Mammary epithelial cell (primary cell): Measurements from ENCODE around the gene CTLA4.

ENCODE experiments used
- EZH2 ChIP-seq: IDR thresholded peaks from 2 replicates; pipeline ENCODE4 v1.6.1; 2012; ENCODE audit warnings: low read length, inconsistent platforms, borderline replicate concordance
- TF ChIP-seq, protein P1 (sequence below), 2 donors: IDR thresholded peaks in 1 of 2; conservative IDR thresholded peaks in 1 of 2; 2 replicates each; pipeline ENCODE4 v1.5.1; 2011 to 2012; ENCODE audit warnings: inconsistent platforms in 2 of 2, low read length in 2 of 2, mild to moderate bottlenecking in 2 of 2, control low read depth in 1 of 2, low read depth in 1 of 2; ENCODE audit not compliant: insufficient read depth in 1 of 2; ENCODE audit errors: extremely low read depth in 1 of 2

DNA sequence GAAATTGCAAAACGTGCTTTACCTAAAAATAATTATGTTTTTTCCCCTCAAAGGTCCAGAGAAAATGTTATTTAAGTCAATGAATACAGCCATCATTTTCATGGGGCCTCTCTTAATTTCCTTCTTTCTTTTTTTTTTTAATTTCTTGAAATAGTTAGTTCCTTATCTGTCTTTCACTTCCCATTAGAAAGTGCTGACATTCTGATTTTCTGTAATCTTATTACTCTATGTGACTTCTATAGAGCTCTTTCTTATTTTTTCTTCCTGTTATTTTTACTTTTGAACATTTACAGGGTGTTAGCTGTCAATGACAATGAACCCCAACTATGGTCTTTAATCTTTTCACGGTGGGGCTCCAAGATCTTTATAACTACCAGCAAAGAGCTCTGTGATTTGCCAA, 30.0 kb downstream of the CTLA4 start:
- TF ChIP-seq, protein P1, sequence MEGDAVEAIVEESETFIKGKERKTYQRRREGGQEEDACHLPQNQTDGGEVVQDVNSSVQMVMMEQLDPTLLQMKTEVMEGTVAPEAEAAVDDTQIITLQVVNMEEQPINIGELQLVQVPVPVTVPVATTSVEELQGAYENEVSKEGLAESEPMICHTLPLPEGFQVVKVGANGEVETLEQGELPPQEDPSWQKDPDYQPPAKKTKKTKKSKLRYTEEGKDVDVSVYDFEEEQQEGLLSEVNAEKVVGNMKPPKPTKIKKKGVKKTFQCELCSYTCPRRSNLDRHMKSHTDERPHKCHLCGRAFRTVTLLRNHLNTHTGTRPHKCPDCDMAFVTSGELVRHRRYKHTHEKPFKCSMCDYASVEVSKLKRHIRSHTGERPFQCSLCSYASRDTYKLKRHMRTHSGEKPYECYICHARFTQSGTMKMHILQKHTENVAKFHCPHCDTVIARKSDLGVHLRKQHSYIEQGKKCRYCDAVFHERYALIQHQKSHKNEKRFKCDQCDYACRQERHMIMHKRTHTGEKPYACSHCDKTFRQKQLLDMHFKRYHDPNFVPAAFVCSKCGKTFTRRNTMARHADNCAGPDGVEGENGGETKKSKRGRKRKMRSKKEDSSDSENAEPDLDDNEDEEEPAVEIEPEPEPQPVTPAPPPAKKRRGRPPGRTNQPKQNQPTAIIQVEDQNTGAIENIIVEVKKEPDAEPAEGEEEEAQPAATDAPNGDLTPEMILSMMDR (conservative IDR thresholded peaks at IDR 0.05 in 1 of 2, IDR thresholded peaks at IDR 0.05 in 1 of 2; ENCODE audit: extremely low read depth in 1 of 2, insufficient read depth in 1 of 2, low read depth in 1 of 2, low read length in 2 of 2): no peak
- no peak for TF ChIP-seq EZH2
